ENCODE data around the gene KCNJ3.

The KCNJ3 gene

DNA sequence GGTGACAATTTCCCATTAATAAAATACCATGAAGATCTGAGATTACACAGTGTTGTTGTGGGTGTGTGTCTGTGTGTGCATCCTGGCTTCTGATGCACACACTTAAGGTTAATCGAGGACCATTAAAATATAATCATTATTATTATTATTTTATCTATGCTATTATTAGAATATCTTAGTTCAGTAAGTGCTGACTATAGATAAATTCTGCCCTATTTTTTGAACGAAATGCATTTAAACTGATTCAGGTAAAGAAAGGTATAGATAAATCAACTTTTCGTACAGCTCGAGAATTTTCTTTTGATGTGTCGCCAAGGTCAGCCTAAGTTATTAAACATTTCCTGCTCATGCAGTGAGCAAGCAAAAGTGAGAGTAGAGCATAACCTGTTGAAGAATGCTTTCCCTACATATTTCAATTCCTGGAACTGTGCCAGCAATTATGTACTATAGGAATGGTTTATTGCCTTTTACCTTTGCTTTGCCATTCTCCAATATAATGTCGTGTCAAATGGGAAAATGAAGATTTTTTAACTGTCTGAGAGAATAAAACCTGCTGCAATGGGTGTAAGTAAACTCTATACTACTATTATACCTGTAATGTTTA is 25.8 kb downstream of the KCNJ3 start:
- DNase-seq (ENCODE audit: extremely low read depth, low read depth), result no peak
- TF ChIP-seq, protein P1, sequence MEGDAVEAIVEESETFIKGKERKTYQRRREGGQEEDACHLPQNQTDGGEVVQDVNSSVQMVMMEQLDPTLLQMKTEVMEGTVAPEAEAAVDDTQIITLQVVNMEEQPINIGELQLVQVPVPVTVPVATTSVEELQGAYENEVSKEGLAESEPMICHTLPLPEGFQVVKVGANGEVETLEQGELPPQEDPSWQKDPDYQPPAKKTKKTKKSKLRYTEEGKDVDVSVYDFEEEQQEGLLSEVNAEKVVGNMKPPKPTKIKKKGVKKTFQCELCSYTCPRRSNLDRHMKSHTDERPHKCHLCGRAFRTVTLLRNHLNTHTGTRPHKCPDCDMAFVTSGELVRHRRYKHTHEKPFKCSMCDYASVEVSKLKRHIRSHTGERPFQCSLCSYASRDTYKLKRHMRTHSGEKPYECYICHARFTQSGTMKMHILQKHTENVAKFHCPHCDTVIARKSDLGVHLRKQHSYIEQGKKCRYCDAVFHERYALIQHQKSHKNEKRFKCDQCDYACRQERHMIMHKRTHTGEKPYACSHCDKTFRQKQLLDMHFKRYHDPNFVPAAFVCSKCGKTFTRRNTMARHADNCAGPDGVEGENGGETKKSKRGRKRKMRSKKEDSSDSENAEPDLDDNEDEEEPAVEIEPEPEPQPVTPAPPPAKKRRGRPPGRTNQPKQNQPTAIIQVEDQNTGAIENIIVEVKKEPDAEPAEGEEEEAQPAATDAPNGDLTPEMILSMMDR (IDR thresholded peaks at IDR 0.05; ENCODE audit: low read depth, low read length), result no peak

- TF ChIP-seq, protein P1 (IDR thresholded peaks at IDR 0.05; ENCODE audit: low read depth, low read length), result no peak
- DNase-seq (ENCODE audit: extremely low read depth, low read depth), result no peak
These were observed 41.9 kb downstream of the KCNJ3 start for GRCh38 chr2:154740361-154740760.

DNA sequence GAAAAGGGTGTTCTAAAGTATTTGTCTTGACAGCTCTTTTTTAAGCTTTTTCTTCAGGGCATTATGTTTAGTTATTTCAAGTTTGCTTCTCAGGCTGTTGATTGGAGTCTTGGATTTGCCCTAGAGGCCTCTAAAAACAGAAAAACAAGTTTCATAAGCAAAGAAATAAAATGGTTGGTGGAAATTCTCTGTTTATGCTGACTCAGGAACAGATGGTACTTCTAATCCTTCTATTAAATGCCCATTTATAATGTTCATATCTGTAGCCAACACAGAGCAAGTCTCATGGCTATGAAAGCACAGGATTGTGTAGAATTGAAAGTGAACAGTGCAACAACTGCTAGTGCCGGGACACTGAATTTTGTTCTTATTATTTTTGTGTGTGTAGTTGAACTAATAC is 60.4 kb downstream of the KCNJ3 start:
- TF ChIP-seq, protein P1 (IDR thresholded peaks at IDR 0.05; ENCODE audit: low read depth, low read length), result no peak
- DNase-seq (ENCODE audit: extremely low read depth, low read depth), result no peak

DNA sequence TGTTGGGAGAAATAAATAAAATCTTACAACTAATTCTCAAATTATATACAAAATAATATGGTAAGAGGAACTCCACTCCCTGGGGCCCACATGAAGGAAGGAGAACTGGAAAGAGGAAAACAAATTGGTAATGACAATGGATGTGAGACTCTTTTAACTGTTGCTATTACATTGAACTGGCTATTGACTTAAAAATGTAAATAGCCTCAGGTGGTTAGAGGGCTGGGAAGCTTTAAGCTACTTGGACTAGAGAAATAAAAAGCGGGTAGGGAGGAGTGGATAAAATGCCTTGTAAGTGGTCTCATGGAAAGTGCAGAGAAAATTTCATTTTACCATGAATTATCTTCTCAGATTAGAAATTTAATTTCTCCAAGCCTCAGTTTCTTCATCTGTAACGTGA is 64.1 kb downstream of the KCNJ3 start:
- DNase-seq (ENCODE audit: extremely low read depth, low read depth), result no peak
- TF ChIP-seq, protein P1 (IDR thresholded peaks at IDR 0.05; ENCODE audit: low read depth, low read length), result no peak

DNA sequence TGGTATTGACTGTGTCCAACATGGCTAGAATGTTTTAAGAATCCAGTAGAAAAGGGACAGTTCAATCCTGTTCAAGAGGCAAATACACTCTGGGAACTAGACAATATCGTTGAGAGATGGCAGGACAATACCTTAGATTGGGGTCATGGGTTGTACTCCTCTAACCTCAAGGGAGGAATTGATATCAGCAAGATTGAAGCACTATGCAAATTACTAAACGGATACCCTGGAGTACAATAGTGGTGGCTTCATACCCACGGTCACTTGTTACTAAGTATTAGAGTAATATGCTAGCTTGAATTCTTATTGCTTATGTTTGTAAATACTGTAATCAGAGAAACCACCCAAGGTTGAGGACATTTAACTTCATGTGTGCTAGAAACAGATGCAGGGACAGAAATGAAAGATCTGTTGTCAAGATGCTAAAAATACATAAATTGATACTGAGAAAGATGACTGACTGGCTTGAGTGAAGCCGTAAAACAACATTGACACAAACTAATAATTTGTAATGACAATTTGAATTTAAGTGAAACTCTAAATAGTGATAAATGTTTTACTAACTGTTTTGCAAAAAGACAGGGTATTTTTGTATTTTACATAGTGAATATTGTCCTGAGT is 73.3 kb downstream of the KCNJ3 start:
- no peak for DNase-seq (ENCODE audit: extremely low read depth, low read depth)
- TF ChIP-seq, protein P1 (IDR thresholded peaks at IDR 0.05; ENCODE audit: low read depth, low read length), result no peak

GRCh38 chr2:154776825-154777224 is 78.3 kb downstream of the KCNJ3 start:
- TF ChIP-seq, protein P1 (IDR thresholded peaks at IDR 0.05; ENCODE audit: low read depth, low read length), result no peak

GRCh38 chr2:154794406-154794805 is 95.9 kb downstream of the KCNJ3 start:
- TF ChIP-seq, protein P1 (IDR thresholded peaks at IDR 0.05; ENCODE audit: low read depth, low read length), result no peak
- DNase-seq (ENCODE audit: extremely low read depth, low read depth), result no peak

More at GRCh38 chr2:154776825-154777224, 78.3 kb downstream of the KCNJ3 start:
- DNase-seq (ENCODE audit: extremely low read depth, low read depth), result no peak

Measured in AG09319 (cell line).